SK-N-SH (cell line): ENCODE results near the gene LDAH.

Source experiments
- CHD2 ChIP-seq: fragments of 150-350 bp; IDR thresholded peaks from 2 replicates; pipeline ENCODE4 v1.6.1; 2018; ENCODE audit warnings: low read length; ENCODE audit not compliant: partially characterized antibody
- EZH2phosphoT487 ChIP-seq: fragments of 200-600 bp; sonication (generic); IDR thresholded peaks from 2 replicates; pipeline ENCODE4 v1.6.1; 2017; ENCODE audit warnings: low read depth, mixed run types, mild to moderate bottlenecking, antibody characterized with exemption, moderate library complexity, borderline replicate concordance
- NRF1 ChIP-seq: IDR thresholded peaks from 2 replicates; pipeline ENCODE4 v1.6.1; 2012; ENCODE audit warnings: low read depth, mild to moderate bottlenecking, low read length
- POLR2AphosphoS5 ChIP-seq: IDR thresholded peaks from 2 replicates; pipeline ENCODE4 v1.6.1; 2012; ENCODE audit warnings: low read depth, low read length
- TAF1 ChIP-seq: IDR thresholded peaks from 2 replicates; pipeline ENCODE4 v1.6.1; 2012; ENCODE audit warnings: low read depth, mild to moderate bottlenecking, low read length, moderate library complexity, borderline replicate concordance
- TF ChIP-seq, protein P1 (sequence below): fragments of 200-600 bp; sonication (generic); IDR thresholded peaks from 2 replicates; pipeline ENCODE4 v1.6.1; 2017; ENCODE audit warnings: antibody characterized with exemption, mild to moderate bottlenecking, moderate library complexity
- TF ChIP-seq, protein P2 (sequence below): IDR thresholded peaks from 2 replicates; pipeline ENCODE4 v1.4.0; 2012; ENCODE audit warnings: low read depth, borderline replicate concordance
- TF ChIP-seq, protein P3 (sequence below): IDR thresholded peaks from 2 replicates; pipeline ENCODE4 v1.4.0; 2012; ENCODE audit warnings: low read depth

DNA sequence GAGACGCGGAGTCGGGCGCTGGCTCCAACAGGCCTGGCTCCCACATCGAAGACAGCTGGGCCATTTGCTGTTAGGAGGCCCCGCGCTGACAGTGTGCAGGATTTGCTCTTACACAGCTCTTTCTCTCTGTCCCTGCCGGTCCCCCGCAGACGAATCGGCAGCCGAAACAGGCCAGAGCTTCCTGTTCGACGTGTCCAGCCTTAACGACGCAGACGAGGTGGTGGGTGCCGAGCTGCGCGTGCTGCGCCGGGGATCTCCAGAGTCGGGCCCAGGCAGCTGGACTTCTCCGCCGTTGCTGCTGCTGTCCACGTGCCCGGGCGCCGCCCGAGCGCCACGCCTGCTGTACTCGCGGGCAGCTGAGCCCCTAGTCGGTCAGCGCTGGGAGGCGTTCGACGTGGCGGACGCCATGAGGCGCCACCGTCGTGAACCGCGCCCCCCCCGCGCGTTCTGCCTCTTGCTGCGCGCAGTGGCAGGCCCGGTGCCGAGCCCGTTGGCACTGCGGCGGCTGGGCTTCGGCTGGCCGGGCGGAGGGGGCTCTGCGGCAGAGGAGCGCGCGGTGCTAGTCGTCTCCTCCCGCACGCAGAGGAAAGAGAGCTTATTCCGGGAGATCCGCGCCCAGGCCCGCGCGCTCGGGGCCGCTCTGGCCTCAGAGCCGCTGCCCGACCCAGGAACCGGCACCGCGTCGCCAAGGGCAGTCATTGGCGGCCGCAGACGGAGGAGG, 152.4 kb downstream of the LDAH start:
- TF ChIP-seq POLR2AphosphoS5 (no peak), TAF1 (no peak), EZH2phosphoT487 (no peak; the same call in 1 of the 2 replicates), NRF1 (no peak), CHD2 (no peak)
- TF ChIP-seq, protein P1, sequence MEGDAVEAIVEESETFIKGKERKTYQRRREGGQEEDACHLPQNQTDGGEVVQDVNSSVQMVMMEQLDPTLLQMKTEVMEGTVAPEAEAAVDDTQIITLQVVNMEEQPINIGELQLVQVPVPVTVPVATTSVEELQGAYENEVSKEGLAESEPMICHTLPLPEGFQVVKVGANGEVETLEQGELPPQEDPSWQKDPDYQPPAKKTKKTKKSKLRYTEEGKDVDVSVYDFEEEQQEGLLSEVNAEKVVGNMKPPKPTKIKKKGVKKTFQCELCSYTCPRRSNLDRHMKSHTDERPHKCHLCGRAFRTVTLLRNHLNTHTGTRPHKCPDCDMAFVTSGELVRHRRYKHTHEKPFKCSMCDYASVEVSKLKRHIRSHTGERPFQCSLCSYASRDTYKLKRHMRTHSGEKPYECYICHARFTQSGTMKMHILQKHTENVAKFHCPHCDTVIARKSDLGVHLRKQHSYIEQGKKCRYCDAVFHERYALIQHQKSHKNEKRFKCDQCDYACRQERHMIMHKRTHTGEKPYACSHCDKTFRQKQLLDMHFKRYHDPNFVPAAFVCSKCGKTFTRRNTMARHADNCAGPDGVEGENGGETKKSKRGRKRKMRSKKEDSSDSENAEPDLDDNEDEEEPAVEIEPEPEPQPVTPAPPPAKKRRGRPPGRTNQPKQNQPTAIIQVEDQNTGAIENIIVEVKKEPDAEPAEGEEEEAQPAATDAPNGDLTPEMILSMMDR: no peak
- TF ChIP-seq, protein P2, sequence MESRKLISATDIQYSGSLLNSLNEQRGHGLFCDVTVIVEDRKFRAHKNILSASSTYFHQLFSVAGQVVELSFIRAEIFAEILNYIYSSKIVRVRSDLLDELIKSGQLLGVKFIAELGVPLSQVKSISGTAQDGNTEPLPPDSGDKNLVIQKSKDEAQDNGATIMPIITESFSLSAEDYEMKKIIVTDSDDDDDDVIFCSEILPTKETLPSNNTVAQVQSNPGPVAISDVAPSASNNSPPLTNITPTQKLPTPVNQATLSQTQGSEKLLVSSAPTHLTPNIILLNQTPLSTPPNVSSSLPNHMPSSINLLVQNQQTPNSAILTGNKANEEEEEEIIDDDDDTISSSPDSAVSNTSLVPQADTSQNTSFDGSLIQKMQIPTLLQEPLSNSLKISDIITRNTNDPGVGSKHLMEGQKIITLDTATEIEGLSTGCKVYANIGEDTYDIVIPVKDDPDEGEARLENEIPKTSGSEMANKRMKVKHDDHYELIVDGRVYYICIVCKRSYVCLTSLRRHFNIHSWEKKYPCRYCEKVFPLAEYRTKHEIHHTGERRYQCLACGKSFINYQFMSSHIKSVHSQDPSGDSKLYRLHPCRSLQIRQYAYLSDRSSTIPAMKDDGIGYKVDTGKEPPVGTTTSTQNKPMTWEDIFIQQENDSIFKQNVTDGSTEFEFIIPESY: no peak
- TF ChIP-seq, protein P3, sequence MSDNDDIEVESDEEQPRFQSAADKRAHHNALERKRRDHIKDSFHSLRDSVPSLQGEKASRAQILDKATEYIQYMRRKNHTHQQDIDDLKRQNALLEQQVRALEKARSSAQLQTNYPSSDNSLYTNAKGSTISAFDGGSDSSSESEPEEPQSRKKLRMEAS: no peak
